Fibroblast of pulmonary artery (primary cell): Measurements from ENCODE around the gene HDDC3.

ENCODE experiments used
- DNase-seq: peaks from one replicate; pipeline ENCODE4 v3.0.0-alpha.2; 2010; ENCODE audit warnings: low read depth
- H3K4me3 ChIP-seq: replicated peaks from 2 replicates; pipeline ENCODE4 v1.5.1; 2011; ENCODE audit warnings: low read depth, mild to moderate bottlenecking, control low read depth, low read length, moderate library complexity
- TF ChIP-seq, protein P1 (sequence below): IDR thresholded peaks from 2 replicates; pipeline ENCODE4 v1.5.1; 2011; ENCODE audit warnings: mild to moderate bottlenecking, control low read depth, low read length, inconsistent platforms; ENCODE audit errors: missing control alignments

HDDC3 gene

DNA sequence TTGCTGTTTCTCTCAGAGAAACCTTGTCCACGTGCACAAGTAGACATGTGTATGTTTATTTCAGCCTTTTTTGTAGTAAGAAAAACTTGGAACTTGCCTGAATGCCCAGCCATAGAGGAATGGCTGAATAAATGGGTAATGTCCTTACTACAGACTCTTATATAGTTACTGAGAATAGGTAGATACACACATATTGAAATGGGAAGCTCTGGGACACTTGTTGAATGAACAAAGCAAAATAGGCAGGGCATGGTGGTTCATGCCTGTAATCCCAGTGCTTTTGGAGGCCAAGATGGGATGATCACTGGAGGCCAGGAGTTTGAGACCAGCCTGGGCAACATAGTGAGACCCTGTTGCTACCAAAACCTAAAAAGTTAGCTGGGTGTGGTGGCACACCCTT lies 4.5 kb upstream of the HDDC3 start:
- TF ChIP-seq, protein P1, sequence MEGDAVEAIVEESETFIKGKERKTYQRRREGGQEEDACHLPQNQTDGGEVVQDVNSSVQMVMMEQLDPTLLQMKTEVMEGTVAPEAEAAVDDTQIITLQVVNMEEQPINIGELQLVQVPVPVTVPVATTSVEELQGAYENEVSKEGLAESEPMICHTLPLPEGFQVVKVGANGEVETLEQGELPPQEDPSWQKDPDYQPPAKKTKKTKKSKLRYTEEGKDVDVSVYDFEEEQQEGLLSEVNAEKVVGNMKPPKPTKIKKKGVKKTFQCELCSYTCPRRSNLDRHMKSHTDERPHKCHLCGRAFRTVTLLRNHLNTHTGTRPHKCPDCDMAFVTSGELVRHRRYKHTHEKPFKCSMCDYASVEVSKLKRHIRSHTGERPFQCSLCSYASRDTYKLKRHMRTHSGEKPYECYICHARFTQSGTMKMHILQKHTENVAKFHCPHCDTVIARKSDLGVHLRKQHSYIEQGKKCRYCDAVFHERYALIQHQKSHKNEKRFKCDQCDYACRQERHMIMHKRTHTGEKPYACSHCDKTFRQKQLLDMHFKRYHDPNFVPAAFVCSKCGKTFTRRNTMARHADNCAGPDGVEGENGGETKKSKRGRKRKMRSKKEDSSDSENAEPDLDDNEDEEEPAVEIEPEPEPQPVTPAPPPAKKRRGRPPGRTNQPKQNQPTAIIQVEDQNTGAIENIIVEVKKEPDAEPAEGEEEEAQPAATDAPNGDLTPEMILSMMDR: no peak

DNA sequence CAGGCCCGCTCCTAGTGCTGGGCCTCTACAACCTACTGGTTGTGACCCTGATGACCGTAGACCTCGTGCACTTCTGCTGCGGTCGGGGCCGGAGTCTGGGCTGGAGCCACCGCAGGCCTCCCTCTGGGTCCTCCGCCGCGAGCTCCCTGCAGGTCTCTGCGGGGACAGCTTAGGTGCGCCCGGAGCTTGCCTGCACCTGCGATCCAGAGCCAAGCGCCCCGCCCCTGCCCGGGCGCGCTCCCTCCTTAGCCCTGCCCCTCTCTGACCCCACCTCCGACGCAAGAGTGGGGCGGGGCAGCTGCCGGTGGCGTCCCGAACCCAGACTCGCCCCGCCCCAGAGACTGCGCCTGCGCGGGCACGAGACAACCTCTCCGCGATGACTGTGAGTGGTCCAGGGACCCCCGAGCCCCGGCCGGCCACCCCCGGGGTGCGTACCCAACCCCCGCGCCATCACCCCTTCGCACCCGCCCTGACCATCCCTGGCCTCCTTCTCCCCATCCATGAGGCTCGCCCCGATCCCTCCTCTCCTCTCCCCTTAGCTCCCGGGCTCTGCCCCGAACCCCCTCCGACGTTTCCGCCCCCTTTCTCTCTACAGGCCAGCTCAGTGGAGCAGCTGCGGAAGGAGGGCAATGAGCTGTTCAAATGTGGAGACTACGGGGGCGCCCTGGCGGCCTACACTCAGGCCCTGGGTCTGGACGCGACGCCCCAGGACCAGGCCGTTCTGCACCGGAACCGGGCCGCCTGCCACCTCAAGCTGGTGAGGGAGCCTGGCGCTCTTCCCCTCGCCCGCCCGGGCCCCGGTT lies 2.8 kb upstream of the HDDC3 start, which contains the start of gene UNC45A:
UNC45A (plus strand) TSS at position 337 of the 803 bp plus-strand sequence; CDS start at position 377, 40 bp downstream.
- DNase-seq: peak; percentile 79
- peak within 1 kb of the TSS; percentile 79 for H3K4me3 ChIP-seq
- TF ChIP-seq, protein P1: no peak

More for the DNA sequence above, 4.5 kb upstream of the HDDC3 start:
- H3K4me3 ChIP-seq: no peak overlapping the region
- DNase-seq: no peak

DNA sequence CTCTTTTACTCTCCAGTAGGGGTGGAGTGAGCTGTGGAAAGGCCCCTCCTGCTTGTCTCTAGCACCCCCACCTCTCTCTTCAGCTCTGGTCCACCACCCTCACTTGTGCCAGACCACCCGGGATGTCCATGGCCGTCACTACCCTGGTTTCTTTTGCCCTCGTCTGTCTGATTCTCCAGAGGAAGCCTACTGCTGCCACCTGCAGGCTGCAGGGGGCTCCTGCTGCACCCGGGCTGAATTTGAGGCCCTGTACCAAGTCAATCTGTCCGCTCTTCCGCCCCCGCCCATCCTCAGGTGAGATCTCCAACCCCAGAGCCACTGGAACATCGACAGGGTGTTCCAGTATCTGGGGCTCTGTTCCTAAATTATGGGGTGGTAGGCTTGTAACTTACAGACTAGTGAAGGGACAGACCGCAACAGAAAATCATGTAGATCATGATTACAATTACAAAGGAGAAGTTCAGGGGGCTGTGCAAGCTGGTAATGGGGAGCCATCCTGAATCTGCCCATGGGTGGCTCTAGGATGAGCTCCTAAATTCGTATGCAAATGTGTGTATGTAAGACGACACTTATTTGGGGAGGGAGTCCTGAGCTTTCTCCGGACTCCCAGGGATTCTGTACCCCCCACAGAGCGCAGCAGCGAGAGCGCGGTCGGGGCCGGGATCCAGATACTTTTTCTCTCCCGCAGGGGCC lies 2.1 kb upstream of the HDDC3 start:
- TF ChIP-seq, protein P1: peak; percentile 91
- peak; percentile 83 for DNase-seq
- peak overlapping the region; percentile 79 for H3K4me3 ChIP-seq

DNA sequence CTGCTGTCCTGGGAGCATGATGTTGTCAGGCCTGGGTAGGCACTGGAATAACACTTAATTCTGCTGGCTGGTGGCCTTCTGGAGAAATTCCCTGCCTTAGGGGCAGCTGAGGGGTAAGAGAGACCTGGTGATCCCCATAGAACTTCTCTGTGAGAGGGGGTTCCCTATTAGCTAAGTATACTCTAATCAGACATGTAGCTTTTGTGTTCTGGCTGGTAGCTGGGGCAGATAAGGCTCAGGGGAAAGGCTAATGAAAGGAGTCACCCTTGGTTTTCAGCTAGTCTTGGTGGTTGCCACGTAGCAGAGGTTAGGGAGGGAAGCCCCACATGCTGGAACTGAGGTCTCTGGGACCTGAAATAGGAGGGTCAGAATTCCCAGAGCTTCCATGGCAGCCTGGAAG lies 952 bp upstream of the HDDC3 start:
- no peak for DNase-seq
- TF ChIP-seq, protein P1: no peak
- H3K4me3 ChIP-seq: no peak overlapping the region

DNA sequence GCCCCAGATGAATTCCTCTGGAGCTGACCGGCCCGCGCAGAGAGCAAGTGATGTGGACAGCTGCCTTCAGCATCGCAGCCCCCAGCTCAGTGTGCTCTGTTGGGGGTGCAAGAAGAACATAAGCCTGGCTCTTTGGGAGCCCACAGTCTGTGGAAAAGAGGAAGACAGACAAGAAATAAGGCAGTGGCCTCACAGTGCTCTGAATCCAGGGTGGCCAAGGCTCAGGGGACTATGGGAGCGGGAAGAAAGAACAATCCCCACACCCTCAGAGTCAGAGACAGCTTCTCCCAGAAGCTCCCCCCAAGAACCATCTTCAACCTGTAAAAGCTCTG lies 277 bp upstream of the HDDC3 start:
- no peak for DNase-seq
- TF ChIP-seq, protein P1: no peak
- peak overlapping the region; percentile 64 for H3K4me3 ChIP-seq

DNA sequence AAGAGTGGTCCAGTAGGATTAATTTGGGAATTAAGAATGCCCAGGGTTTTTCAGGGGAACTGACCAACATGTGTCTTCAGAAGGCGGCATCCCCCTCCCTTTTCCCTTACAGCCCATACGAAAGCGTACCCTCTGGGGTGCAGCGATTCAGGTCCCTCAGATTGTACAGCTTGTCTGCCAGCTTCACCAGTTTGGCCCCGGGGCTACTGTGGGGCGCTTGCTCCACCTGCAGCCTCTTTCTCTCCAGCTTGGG lies 848 bp downstream of the HDDC3 start:
- DNase-seq: no peak
- TF ChIP-seq, protein P1: no peak
- H3K4me3 ChIP-seq: peak overlapping the region; percentile 64
